SJSA1 (cell line): ENCODE measurements around the gene CCDC78. TPM values are rescaled to one million over a fixed set of nuclear protein-coding genes. Genes with fewer than 3 reads are reported as not detected.

Experiments
- total RNA-seq: library from RNA; depleted of rRNA; stranded (reverse); fragments of >200 nt; shearing (Covaris generic); gene quantifications from 2 replicates; pipeline ENCODE4 v1.2.3, GENCODE V29; 2014; rRNA removed

The CCDC78 gene
- total RNA-seq, 1 experiment from 2014 or later = 0.26 TPM

Other genes starting within 250 kb of the CCDC78 start
- gene CAPN15, start 198.7 kb downstream of the CCDC78 start, total RNA-seq = 44.4 and 46.1 TPM in 2 replicates
- not detected in 2 replicates for gene PRR35, start 166.0 kb downstream of the CCDC78 start, total RNA-seq
- 0.37 TPM in 1 of 2 replicates, not detected in the other for gene NHLRC4, start 159.4 kb downstream of the CCDC78 start, total RNA-seq
- 19.6 and 33.8 TPM in 2 replicates for gene PIGQ, start 156.5 kb downstream of the CCDC78 start, total RNA-seq
- 10.2 and 17.8 TPM in 2 replicates for gene RAB40C, start 136.4 kb downstream of the CCDC78 start, total RNA-seq
- 0.39 and 0.41 TPM in 2 replicates for gene WFIKKN1, start 95.5 kb downstream of the CCDC78 start, total RNA-seq
- 73.1 and 86.6 TPM in 2 replicates for gene METTL26, start 90.1 kb downstream of the CCDC78 start, total RNA-seq
- gene MCRIP2, start 84.6 kb downstream of the CCDC78 start, total RNA-seq = 3.0 TPM in 1 of 2 replicates, not detected in the other
- 12.1 and 31.9 TPM in 2 replicates for gene WDR90, start 77.1 kb downstream of the CCDC78 start, total RNA-seq
- 51.2 and 64.3 TPM in 2 replicates for gene RHOT2, start 58.3 kb downstream of the CCDC78 start, total RNA-seq
- 1.1 and 13.1 TPM in 2 replicates for gene RHBDL1, start 50.8 kb downstream of the CCDC78 start, total RNA-seq
- 150 and 253 TPM in 2 replicates for gene STUB1, start 46.0 kb downstream of the CCDC78 start, total RNA-seq
- gene JMJD8, start 42.1 kb downstream of the CCDC78 start, total RNA-seq = 13.9 and 25.7 TPM in 2 replicates
- gene WDR24, start 36.0 kb downstream of the CCDC78 start, total RNA-seq = 2.1 TPM in 2 replicates
- gene FBXL16, start 20.6 kb downstream of the CCDC78 start, total RNA-seq = 0.13 TPM in 1 of 2 replicates, not detected in the other
- gene METRN, start 11.3 kb downstream of the CCDC78 start, total RNA-seq = 75.5 and 99.3 TPM in 2 replicates
- gene ANTKMT, start 5.3 kb downstream of the CCDC78 start, total RNA-seq = 43.7 and 95.5 TPM in 2 replicates
- gene HAGHL, start 663 bp upstream of the CCDC78 start, total RNA-seq = 7.8 and 16.6 TPM in 2 replicates
- gene CIAO3, start 14.6 kb upstream of the CCDC78 start, total RNA-seq = 24.2 and 27.4 TPM in 2 replicates
- not detected in 2 replicates for gene MSLN, start 34.3 kb upstream of the CCDC78 start, total RNA-seq
- 35.7 and 46.5 TPM in 2 replicates for gene RPUSD1, start 61.9 kb upstream of the CCDC78 start, total RNA-seq
- gene CHTF18, start 62.2 kb upstream of the CCDC78 start, total RNA-seq = 25.4 and 30.6 TPM in 2 replicates
- gene GNG13, start 74.3 kb upstream of the CCDC78 start, total RNA-seq = not detected in 2 replicates
- 16.3 and 23.5 TPM in 2 replicates for gene LMF1, start 244.5 kb upstream of the CCDC78 start, total RNA-seq